ENCODE results near the gene BCL2L14.

- TF ChIP-seq ZNF449 (tag by site-specific recombination; IDR thresholded peaks at IDR 0.05): no peak
- no peak for TF ChIP-seq PATZ1 (tag by site-specific recombination; IDR thresholded peaks at IDR 0.05)
- TF ChIP-seq PRDM10 (tag by site-specific recombination; IDR thresholded peaks at IDR 0.05): no peak
- TF ChIP-seq ZBTB21 (tag by site-specific recombination; IDR thresholded peaks at IDR 0.05): no peak
- no peak for TF ChIP-seq CTCF (tag by site-specific recombination; IDR thresholded peaks at IDR 0.05)
- TF ChIP-seq ZNF768 (tag by site-specific recombination; IDR thresholded peaks at IDR 0.05): no peak
- no peak for TF ChIP-seq ZNF292 (tag by site-specific recombination; IDR thresholded peaks at IDR 0.05; ENCODE audit: borderline replicate concordance, low read depth)
- no peak for TF ChIP-seq REST (tag by site-specific recombination; IDR thresholded peaks at IDR 0.05)
- TF ChIP-seq ZNF596 (tag by site-specific recombination; IDR thresholded peaks at IDR 0.05): no peak
- TF ChIP-seq YY1 (tag by site-specific recombination; IDR thresholded peaks at IDR 0.05): no peak
- TF ChIP-seq ZFP37 (tag by site-specific recombination; IDR thresholded peaks at IDR 0.05): no peak
- TF ChIP-seq ZNF350 (tag by site-specific recombination; IDR thresholded peaks at IDR 0.05): no peak
- TF ChIP-seq TSHZ1 (tag by site-specific recombination; IDR thresholded peaks at IDR 0.05; ENCODE audit: borderline replicate concordance): no peak
Observed at GRCh38 chr12:12056951-12057350, 13.8 kb upstream of the BCL2L14 start.
